ENCODE data around the gene NEU4.

GRCh38 chr2:241804326-241805229 is 4.4 kb upstream of the NEU4 start:
- TF ChIP-seq POLR2AphosphoS5 (IDR thresholded peaks at IDR 0.05; ENCODE audit: borderline replicate concordance, low read depth, low read length) (no peak), EZH2 (IDR thresholded peaks at IDR 0.05) (no peak)

All from SK-N-MC (cell line).